Smooth muscle cell (in vitro differentiated cells): ENCODE measurements around the gene CORO7. TPM values are rescaled to one million over a fixed set of nuclear protein-coding genes. Genes with fewer than 3 reads are reported as not detected.
"Not testable (repeated sequence)": the region's sequence is repeated elsewhere in the genome, so short reads cannot be mapped to it uniquely, and the experiment has no call there.

ENCODE experiments used
- DNase-seq: peaks from one replicate; lab custom pipeline; 2025; ENCODE audit not compliant: unreplicated experiment; lab: John Stamatoyannopoulos, UW
- H2AFZ ChIP-seq: fragments of 200-600 bp; sonication (generic); 2 replicates; pipeline ENCODE4 v1.6.0; 2016; ENCODE audit warnings: antibody characterized with exemption, low read depth, mild to moderate bottlenecking
- H3F3A ChIP-seq: fragments of 200-600 bp; sonication (generic); 2 replicates; pipeline ENCODE4 v1.6.0; 2017; ENCODE audit warnings: antibody characterized with exemption, low read depth
- H3K27ac ChIP-seq: fragments of 200-600 bp; sonication (generic); 2 replicates; pipeline ENCODE4 v1.5.1; 2016; ENCODE audit warnings: low read depth, mild to moderate bottlenecking
- H3K27me3 ChIP-seq: fragments of 200-600 bp; sonication (generic); 2 replicates; pipeline ENCODE4 v1.6.1; 2016; ENCODE audit warnings: low read depth, mild to moderate bottlenecking
- H3K36me3 ChIP-seq: fragments of 200-600 bp; sonication (generic); 2 replicates; pipeline ENCODE4 v1.5.1; 2016; ENCODE audit warnings: low read depth
- H3K4me1 ChIP-seq: fragments of 200-600 bp; sonication (generic); 2 replicates; pipeline ENCODE4 v1.5.1; 2016; ENCODE audit warnings: low read depth
- H3K4me2 ChIP-seq: fragments of 200-600 bp; sonication (generic); 2 replicates; pipeline ENCODE4 v1.6.0; 2016; ENCODE audit warnings: mild to moderate bottlenecking
- H3K4me3 ChIP-seq: fragments of 200-600 bp; sonication (generic); 2 replicates; pipeline ENCODE4 v1.5.1; 2016; ENCODE audit warnings: mild to moderate bottlenecking
- H3K79me2 ChIP-seq: fragments of 200-600 bp; sonication (generic); 2 replicates; pipeline ENCODE4 v1.6.0; 2016; ENCODE audit warnings: low read depth, mild to moderate bottlenecking
- H3K9ac ChIP-seq: fragments of 200-600 bp; sonication (generic); 2 replicates; pipeline ENCODE4 v1.6.0; 2016; ENCODE audit warnings: low read depth
- H3K9me3 ChIP-seq: fragments of 200-600 bp; sonication (generic); replicated peaks from 2 replicates; pipeline ENCODE4 v1.5.1; 2016; ENCODE audit warnings: low read depth
- H4K20me1 ChIP-seq: fragments of 200-600 bp; sonication (generic); 2 replicates; pipeline ENCODE4 v1.6.0; 2016; ENCODE audit warnings: low read depth
- WGBS: methylation state at CpG from one replicate; pipeline ENCODE4 v1.1.7; 2016; ENCODE audit warnings: low lambda C conversion rate; 5-methylcytosine and 5-hydroxymethylcytosine counted together
- polyA plus RNA-seq: library from polyadenylated mRNA; unstranded; fragments of >200 nt; fragmentation: Nextera tagmentation; extraction: Ambion mirVana; gene quantifications from 2 replicates; pipeline ENCODE4 v1.2.1, GENCODE V29; 2016
- total RNA-seq: library from RNA; depleted of rRNA; stranded (reverse); fragments of >200 nt; gene quantifications from 2 replicates; pipeline ENCODE4 v1.2.3, GENCODE V29; 2014
- TF ChIP-seq, protein P1 (sequence below): fragments of 200-600 bp; sonication (generic); IDR thresholded peaks from 2 replicates; pipeline ENCODE4 v1.5.1; 2017; ENCODE audit warnings: borderline replicate concordance, mild to moderate bottlenecking, antibody characterized with exemption; ENCODE audit not compliant: insufficient read depth, poor library complexity, severe bottlenecking

Gene CORO7
- total and polyA plus RNA-seq, 2 experiments from 2014 or later: 6.7 to 12.7 TPM

DNA sequence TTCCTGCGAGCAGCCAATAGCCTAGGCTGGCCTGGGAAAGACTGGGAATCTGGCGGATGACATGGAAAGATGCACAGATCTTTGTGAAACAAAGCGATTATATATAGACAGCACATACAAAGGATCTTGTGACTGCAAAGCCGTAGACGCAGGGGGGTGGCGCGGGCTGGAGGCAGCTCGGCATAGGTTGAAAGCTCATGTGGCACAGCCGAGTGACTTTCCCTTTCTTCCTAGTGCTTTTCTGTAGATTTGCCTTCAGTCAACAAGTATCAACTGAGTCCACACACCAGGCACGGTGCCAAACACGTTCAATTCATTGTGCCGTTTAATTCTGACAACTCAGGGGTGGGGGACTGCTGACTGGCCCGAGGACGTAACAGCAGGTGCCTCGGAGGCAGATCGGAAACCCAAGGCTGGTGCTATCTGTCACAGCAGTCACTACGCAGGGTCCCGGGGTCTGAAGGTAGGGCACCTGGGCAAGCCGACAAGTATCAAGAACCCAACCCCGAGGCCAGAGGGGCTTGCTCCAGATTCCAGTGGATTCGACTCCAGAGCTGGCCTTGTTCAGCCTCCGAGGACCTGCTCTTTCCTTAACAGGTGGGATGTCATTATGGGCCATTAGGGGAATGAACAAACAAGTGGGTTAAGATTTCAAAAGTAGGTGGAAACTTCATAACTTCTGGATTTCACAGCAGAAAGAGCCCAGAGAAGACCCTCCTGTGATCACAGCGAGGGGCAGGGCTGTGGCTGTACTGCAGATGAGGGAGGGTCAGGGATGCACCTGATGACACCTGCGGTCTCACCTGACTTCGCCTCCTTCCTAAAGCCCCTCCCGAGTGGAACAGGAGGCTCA, 71.2 kb downstream of the CORO7 start:
- H3K9ac ChIP-seq: no peak overlapping the region
- TF ChIP-seq, protein P1, sequence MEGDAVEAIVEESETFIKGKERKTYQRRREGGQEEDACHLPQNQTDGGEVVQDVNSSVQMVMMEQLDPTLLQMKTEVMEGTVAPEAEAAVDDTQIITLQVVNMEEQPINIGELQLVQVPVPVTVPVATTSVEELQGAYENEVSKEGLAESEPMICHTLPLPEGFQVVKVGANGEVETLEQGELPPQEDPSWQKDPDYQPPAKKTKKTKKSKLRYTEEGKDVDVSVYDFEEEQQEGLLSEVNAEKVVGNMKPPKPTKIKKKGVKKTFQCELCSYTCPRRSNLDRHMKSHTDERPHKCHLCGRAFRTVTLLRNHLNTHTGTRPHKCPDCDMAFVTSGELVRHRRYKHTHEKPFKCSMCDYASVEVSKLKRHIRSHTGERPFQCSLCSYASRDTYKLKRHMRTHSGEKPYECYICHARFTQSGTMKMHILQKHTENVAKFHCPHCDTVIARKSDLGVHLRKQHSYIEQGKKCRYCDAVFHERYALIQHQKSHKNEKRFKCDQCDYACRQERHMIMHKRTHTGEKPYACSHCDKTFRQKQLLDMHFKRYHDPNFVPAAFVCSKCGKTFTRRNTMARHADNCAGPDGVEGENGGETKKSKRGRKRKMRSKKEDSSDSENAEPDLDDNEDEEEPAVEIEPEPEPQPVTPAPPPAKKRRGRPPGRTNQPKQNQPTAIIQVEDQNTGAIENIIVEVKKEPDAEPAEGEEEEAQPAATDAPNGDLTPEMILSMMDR: no peak
- no peak overlapping the region for H3K4me2 ChIP-seq
- 95% methylated on average over 26 of the region's 26 CpGs for WGBS
- H3K4me1 ChIP-seq: peaks cover 4% of the 10 kb centered on the region
- no peak for DNase-seq
- no peaks in the 10 kb centered on the region for H3F3A ChIP-seq
- no peaks in the 10 kb centered on the region for H3K36me3 ChIP-seq
- H2AFZ ChIP-seq: no peak overlapping the region
- no peak overlapping the region for H3K27ac ChIP-seq
- H3K79me2 ChIP-seq: peaks cover 43% of the 10 kb centered on the region
- H3K4me3 ChIP-seq: no peak overlapping the region
- no peaks in the 10 kb centered on the region for H3K9me3 ChIP-seq
- H4K20me1 ChIP-seq: peaks cover 74% of the 10 kb centered on the region
- H3K27me3 ChIP-seq: no peaks in the 10 kb centered on the region

DNA sequence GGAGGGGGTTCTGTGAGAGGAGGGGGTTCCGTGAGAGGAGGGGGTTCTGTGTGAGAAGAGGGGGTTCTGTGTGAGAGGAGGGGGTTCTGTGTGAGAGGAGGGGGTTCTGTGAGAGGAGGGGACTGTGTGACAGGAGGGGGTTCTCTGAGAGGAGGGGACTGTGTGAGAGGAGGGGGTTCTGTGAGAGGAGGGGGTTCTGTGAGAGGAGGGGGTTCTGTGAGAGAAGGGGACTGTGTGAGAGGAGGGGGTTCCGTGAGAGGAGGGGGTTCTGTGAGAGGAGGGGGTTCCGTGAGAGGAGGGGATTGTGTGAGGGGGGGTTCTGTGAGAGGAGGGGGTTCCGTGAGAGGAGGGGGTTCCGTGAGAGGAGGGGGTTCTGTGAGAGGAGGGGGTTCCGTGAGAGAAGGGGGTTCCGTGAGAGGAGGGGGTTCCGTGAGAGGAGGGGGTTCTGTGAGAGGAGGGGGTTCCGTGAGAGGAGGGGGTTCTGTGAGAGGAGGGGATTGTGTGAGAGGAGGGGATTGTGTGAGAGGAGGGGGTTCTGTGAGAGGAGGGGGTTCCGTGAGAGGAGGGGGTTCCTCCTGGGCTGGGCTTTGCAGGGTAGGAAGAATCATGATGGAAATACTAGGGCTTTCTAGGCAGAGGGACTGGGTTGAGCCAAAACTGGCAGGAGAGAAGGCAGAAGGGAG, 72.0 kb downstream of the CORO7 start:
- H3K4me1 ChIP-seq, H3K27ac ChIP-seq, H3K27me3 ChIP-seq, H3F3A ChIP-seq, H3K9me3 ChIP-seq, H3K4me2 ChIP-seq, H3K9ac ChIP-seq, H2AFZ ChIP-seq, H3K4me3 ChIP-seq, H3K36me3 ChIP-seq, DNase-seq: not testable (repeated sequence)
- peaks cover 70% of the 10 kb centered on the region for H4K20me1 ChIP-seq
- no CpG with 5 or more reads among the region's 10 CpGs for WGBS
- H3K79me2 ChIP-seq: peaks cover 36% of the 10 kb centered on the region

DNA sequence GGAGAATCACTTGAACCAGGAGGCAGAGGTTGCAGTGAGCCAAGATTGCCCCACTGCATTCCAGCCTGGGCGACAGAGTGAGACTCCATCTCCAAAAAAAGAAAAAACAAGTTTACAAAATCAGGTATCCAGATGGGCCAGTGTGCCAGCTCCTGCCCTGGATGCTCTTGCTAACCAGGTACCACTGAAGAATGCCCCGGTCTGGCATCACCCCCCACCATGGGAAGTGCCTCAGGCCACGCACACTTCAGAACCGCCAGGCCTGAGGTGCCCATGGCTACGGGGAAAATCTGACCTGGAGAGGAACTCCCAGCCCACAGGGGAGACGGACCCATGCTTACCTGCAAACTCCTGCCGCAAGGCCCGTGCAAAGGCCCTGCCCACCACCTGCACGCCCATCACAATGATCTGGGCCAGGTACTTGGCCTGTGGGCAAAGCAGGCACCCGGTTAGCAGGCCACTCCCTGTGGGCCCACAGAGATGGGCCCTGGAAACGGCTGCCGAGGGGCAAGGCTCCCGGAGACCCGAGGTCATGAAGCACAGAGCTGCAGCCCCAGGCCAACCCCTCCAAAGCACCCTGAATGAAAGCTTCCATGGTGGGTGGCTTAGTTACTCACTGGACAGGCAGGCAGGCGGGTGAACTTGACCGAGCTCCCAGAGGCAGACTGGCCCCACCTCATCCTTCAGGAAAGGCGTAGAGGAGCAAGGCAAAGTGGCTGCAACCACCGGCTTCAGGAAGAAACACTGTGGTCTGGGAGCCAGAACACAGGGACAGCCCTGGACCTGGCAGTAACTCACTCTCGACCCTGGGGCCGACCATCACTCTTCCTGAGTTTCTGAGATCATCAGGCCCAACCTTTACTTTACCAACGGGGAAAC, 73.3 kb downstream of the CORO7 start:
- Histone ChIP-seq H3K4me3 (no peak overlapping the region), H4K20me1 (peaks cover 70% of the 10 kb centered on the region), H3K4me2 (no peak overlapping the region), H3K27me3 (no peaks in the 10 kb centered on the region), H3F3A (no peaks in the 10 kb centered on the region), H3K9me3 (no peaks in the 10 kb centered on the region), H3K79me2 (peaks cover 25% of the 10 kb centered on the region), H3K9ac (no peak overlapping the region), H3K27ac (no peak overlapping the region), H3K36me3 (no peaks in the 10 kb centered on the region), H2AFZ (no peak overlapping the region), H3K4me1 (no peaks in the 10 kb centered on the region)
- TF ChIP-seq, protein P1: no peak
- WGBS: 91% methylated on average over 21 of the region's 21 CpGs
- no peak for DNase-seq

DNA sequence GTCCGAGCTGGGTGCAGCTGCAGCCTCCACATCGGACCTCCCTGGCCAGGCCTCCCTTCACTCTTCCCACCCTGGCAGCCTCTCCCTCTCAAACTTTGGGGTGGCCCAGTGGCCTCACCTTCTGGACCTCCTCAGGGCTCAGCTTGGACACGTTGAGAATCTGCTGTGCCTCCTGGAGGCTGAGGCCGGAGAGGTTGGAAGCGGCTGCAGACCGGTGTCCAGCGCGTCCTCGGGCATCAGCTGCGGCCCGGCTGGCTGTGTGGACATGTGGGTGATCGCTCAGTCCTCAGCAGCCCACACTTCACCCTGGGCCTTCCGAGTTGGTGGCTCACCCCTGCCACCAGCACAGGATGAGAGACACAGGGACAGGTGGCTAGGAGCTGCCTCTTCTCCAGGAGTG, 75.1 kb downstream of the CORO7 start:
- H4K20me1 ChIP-seq: peaks cover 54% of the 10 kb centered on the region
- H3K79me2 ChIP-seq: peaks cover 20% of the 10 kb centered on the region

More for the DNA sequence above, 75.1 kb downstream of the CORO7 start:
- Histone ChIP-seq H3F3A (no peaks in the 10 kb centered on the region), H3K4me1 (no peaks in the 10 kb centered on the region), H2AFZ (no peak overlapping the region), H3K36me3 (no peaks in the 10 kb centered on the region), H3K4me2 (no peak overlapping the region), H3K4me3 (no peak overlapping the region), H3K27ac (no peak overlapping the region), H3K9me3 (no peaks in the 10 kb centered on the region), H3K27me3 (no peaks in the 10 kb centered on the region), H3K9ac (no peak overlapping the region)
- TF ChIP-seq, protein P1: no peak
- WGBS: 96% methylated on average over 12 of the region's 13 CpGs
- no peak for DNase-seq
